ENCODE measurements around the gene SRRM3.
A peak's percentile ranks its signal among the peaks of the same experiment; 100 is the strongest.

The SRRM3 gene

GRCh38 chr7:76293407-76293901 is 91.8 kb downstream of the SRRM3 start:
- DNase-seq (ENCODE audit: low read depth) = no peak
- no peak overlapping the region for H3K4me3 ChIP-seq (ENCODE audit: low read length)
- TF ChIP-seq, protein P1, sequence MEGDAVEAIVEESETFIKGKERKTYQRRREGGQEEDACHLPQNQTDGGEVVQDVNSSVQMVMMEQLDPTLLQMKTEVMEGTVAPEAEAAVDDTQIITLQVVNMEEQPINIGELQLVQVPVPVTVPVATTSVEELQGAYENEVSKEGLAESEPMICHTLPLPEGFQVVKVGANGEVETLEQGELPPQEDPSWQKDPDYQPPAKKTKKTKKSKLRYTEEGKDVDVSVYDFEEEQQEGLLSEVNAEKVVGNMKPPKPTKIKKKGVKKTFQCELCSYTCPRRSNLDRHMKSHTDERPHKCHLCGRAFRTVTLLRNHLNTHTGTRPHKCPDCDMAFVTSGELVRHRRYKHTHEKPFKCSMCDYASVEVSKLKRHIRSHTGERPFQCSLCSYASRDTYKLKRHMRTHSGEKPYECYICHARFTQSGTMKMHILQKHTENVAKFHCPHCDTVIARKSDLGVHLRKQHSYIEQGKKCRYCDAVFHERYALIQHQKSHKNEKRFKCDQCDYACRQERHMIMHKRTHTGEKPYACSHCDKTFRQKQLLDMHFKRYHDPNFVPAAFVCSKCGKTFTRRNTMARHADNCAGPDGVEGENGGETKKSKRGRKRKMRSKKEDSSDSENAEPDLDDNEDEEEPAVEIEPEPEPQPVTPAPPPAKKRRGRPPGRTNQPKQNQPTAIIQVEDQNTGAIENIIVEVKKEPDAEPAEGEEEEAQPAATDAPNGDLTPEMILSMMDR (conservative IDR thresholded peaks at IDR 0.05; ENCODE audit: low read length) = no peak

DNA sequence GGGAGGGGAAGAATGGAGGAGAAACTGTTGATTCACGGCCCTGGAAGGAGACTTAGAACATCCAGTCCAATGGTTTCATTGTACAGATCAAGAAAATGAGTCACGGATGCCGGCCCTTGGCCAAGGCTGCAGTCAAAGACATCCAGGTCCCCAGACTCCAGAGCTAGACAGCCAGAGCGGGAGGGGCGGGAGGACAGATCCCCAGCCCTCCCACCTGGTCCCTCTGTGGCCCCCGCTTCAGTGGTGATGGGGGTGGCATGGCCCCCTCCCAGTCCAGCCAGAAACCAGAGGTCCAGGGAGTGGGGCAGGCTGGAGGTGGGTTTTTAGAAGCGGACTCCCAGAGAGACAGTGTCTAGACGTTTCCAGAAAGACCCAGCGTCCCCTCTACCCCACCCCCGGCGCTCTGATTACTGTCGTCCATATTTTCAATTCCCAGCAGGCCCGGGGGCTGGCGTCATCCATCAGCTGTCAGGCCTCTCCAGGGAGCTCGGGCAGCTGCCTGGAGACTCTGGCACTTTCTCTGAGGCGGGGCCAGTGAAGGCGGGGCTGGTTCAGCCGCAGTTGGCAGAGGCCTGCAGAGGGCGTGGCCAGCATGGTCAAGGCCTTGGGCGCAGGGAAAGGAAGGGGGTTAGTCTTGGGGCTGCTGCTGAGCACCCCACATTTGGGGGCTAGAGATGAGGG is 92.8 kb downstream of the SRRM3 start:
- DNase-seq (ENCODE audit: low read depth) = peak; percentile 95
- TF ChIP-seq, protein P1 (conservative IDR thresholded peaks at IDR 0.05; ENCODE audit: low read length) = no peak
- H3K4me3 ChIP-seq (ENCODE audit: low read length) = peak overlapping the region; percentile 56

GRCh38 chr7:76296743-76297740 is 95.3 kb downstream of the SRRM3 start:
- H3K4me3 ChIP-seq (ENCODE audit: low read length) = peak overlapping the region; percentile 26
- TF ChIP-seq, protein P1 (conservative IDR thresholded peaks at IDR 0.05; ENCODE audit: low read length) = peak; percentile 37
- peak; percentile 93 for DNase-seq (ENCODE audit: low read depth)

- TF ChIP-seq, protein P1 (conservative IDR thresholded peaks at IDR 0.05; ENCODE audit: low read length) = no peak
- no peak overlapping the region for H3K4me3 ChIP-seq (ENCODE audit: low read length)
- DNase-seq (ENCODE audit: low read depth) = peak; percentile 79
Measured at GRCh38 chr7:76300166-76300731, 98.6 kb downstream of the SRRM3 start.

DNA sequence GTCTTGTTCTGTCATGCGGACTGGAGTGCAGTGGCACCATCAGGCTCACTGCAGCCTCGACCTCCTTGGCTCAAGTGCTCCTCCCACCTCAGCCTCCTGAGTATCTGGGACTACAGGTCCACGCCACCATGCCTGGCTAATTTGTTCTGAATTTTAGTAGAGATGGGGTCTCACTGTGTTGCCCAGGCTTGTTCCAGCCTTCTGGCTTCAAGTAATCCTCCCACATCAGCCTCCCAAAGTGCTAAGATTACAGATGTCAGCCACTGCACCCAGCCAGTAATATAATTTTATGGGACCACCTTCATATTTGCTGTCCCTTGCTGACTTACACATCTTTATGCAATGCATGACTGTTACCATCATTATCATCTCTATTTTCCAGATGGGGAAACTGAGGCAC is 99.3 kb downstream of the SRRM3 start:
- TF ChIP-seq, protein P1 (conservative IDR thresholded peaks at IDR 0.05; ENCODE audit: low read length) = no peak
- H3K4me3 ChIP-seq (ENCODE audit: low read length) = no peak overlapping the region
- DNase-seq (ENCODE audit: low read depth) = no peak

GRCh38 chr7:76302347-76303201 is 100.9 kb downstream of the SRRM3 start, which contains the start of gene HSPB1:
Gene HSPB1, plus strand, starts transcription at chr7:76302673. Its CDS starts 40 bp downstream, at chr7:76302713.
- H3K4me3 ChIP-seq (ENCODE audit: low read length) = peak within 1 kb of the TSS; percentile 91
- TF ChIP-seq, protein P1 (conservative IDR thresholded peaks at IDR 0.05; ENCODE audit: low read length) = no peak
- DNase-seq (ENCODE audit: low read depth) = peak; percentile 90

Measured in AG10803 (cell line).